IMR-90 (cell line): ENCODE measurements around the gene ILK.

ENCODE experiments used
- CTCF ChIP-seq: conservative IDR thresholded peaks from 2 replicates; pipeline ENCODE4 v1.5.1; 2012; ENCODE audit warnings: mild to moderate bottlenecking, low read depth, low read length, improper control_type of control experiment
- FOS ChIP-seq: fragments of 150-350 bp; IDR thresholded peaks from 2 replicates; pipeline ENCODE4 v1.6.1; 2016; ENCODE audit warnings: low read depth, low read length
- MXI1 ChIP-seq: IDR thresholded peaks from 2 replicates; pipeline ENCODE4 v1.6.1; 2012; ENCODE audit warnings: low read depth, mild to moderate bottlenecking, low read length, moderate library complexity, borderline replicate concordance
- POLR2A ChIP-seq: IDR thresholded peaks from 2 replicates; pipeline ENCODE4 v1.6.1; 2012; ENCODE audit warnings: mild to moderate bottlenecking, low read depth, low read length
- RAD21 ChIP-seq: IDR thresholded peaks from 2 replicates; pipeline ENCODE4 v1.6.1; 2012; ENCODE audit warnings: low read length, improper control_type of control experiment

GRCh38 chr11:6565988-6566703 lies 37.4 kb upstream of the ILK start:
- no peak for TF ChIP-seq CTCF
- no peak for TF ChIP-seq POLR2A
- TF ChIP-seq RAD21, result no peak
- no peak for TF ChIP-seq MXI1
- TF ChIP-seq FOS, result no peak
